Stimulated activated naive B cell treated with anti-CD40 and anti-IgM and Interleukin-4, amounts not matched to agents 10 μg/mL and 1 μg/mL and 100 μg/mL, for 72 hours (primary cell): Measurements from ENCODE around the gene GRK6.

Experiments
- ATAC-seq, 2 donors: fragments of 150-1000 bp; cut with Tn5 transposase; replicated peaks; 2 replicates each; pipeline ENCODE4 v1.10.0; 2021; ENCODE audit warnings: moderate library complexity in 1 of 2
- DNase-seq: peaks from one replicate; pipeline ENCODE4 v3.0.0; 2021
- H3K27ac Mint-ChIP-seq: one replicate; pipeline ENCODE4 v1.8.0; 2022; ENCODE audit warnings: mild to moderate bottlenecking, mixed read lengths
- H3K27me3 Mint-ChIP-seq, 2 donors: one replicate each; pipeline ENCODE4 v1.8.0; 2022; ENCODE audit warnings: mixed read lengths in 2 of 2
- H3K36me3 Mint-ChIP-seq, 2 donors: one replicate each; pipeline ENCODE4 v1.8.0; 2022; ENCODE audit warnings: mixed read lengths in 2 of 2, mild to moderate bottlenecking in 1 of 2
- H3K4me1 Mint-ChIP-seq, 2 donors: one replicate each; pipeline ENCODE4 v1.8.0; 2022; ENCODE audit warnings: mixed read lengths in 2 of 2, mild to moderate bottlenecking in 1 of 2
- H3K4me3 Mint-ChIP-seq, 2 donors: one replicate each; pipeline ENCODE4 v1.8.0; 2022; ENCODE audit warnings: mild to moderate bottlenecking in 2 of 2, mixed read lengths in 2 of 2, moderate library complexity in 1 of 2
- H3K9me3 Mint-ChIP-seq, 2 donors: one replicate each; pipeline ENCODE4 v1.8.0; 2022; ENCODE audit warnings: mixed read lengths in 2 of 2, mild to moderate bottlenecking in 1 of 2

GRK6 gene

GRCh38 chr5:177434942-177435738 lies 8.7 kb downstream of the GRK6 start:
- H3K9me3 Mint-ChIP-seq, result no peaks in the 10 kb centered on the region
- no peak for ATAC-seq
- no peak overlapping the region for H3K4me3 Mint-ChIP-seq
- peak overlapping the region; percentile 80 for H3K27ac Mint-ChIP-seq
- DNase-seq, result no peak
- peaks cover 57 to 65% of the 10 kb centered on the region in 2 donors for H3K36me3 Mint-ChIP-seq
- H3K4me1 Mint-ChIP-seq, result peaks cover 33 to 54% of the 10 kb centered on the region in 2 donors
- H3K27me3 Mint-ChIP-seq, result no peaks in the 10 kb centered on the region

GRCh38 chr5:177435847-177436536 lies 9.5 kb downstream of the GRK6 start:
- Mint-ChIP-seq H3K4me3 (no peak overlapping the region), H3K9me3 (no peaks in the 10 kb centered on the region), H3K36me3 (peaks cover 52 to 57% of the 10 kb centered on the region in 2 donors), H3K27me3 (no peaks in the 10 kb centered on the region), H3K4me1 (peaks cover 24 to 45% of the 10 kb centered on the region in 2 donors), H3K27ac (peak overlapping the region; percentile 80)
- no peak for DNase-seq
- ATAC-seq, result no peak

- no peak overlapping the region for H3K4me3 Mint-ChIP-seq
- no peaks in the 10 kb centered on the region for H3K9me3 Mint-ChIP-seq
- no peak for DNase-seq
- peak overlapping the region; percentile 31 for H3K27ac Mint-ChIP-seq
- no peaks in the 10 kb centered on the region for H3K27me3 Mint-ChIP-seq
- ATAC-seq, result no peak
- peaks cover 18 to 36% of the 10 kb centered on the region in 2 donors for H3K4me1 Mint-ChIP-seq
- peaks cover 49 to 58% of the 10 kb centered on the region in 2 donors for H3K36me3 Mint-ChIP-seq
These were observed 11.1 kb downstream of the GRK6 start for GRCh38 chr5:177437623-177438022.

- ATAC-seq (no peak), DNase-seq (no peak)
- Mint-ChIP-seq H3K9me3 (no peaks in the 10 kb centered on the region), H3K27me3 (no peaks in the 10 kb centered on the region), H3K36me3 (peaks cover 44 to 52% of the 10 kb centered on the region in 2 donors), H3K4me1 (peaks cover 14 to 27% of the 10 kb centered on the region in 2 donors), H3K4me3 (no peak overlapping the region), H3K27ac (no peak overlapping the region)
These were observed 12.0 kb downstream of the GRK6 start for GRCh38 chr5:177438468-177438867.

DNA sequence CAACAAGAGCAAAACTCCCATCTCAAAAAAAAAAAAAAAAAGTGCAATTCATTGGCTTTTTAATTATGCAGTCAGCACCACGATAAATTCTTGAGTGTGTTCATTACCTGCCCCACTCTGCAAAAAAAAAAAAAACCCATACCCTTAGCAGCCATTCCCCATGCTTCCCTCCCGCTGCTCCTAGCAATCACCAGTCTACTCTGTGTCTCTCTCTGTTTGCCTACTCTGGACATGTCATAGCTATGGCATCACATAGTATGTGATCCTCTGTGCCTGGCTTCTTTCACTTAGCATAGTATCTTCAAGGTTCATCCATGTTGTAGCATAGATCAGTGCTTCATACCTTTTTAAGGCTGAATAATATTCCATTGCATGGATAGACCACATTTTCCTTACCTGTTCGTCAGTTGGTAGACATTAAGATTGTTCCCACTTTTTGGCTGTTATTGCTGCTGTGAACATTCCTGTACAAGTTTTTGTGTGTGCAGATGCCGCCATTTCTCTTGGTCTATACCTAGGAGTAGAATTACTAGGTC lies 13.1 kb downstream of the GRK6 start:
- H3K4me1 Mint-ChIP-seq, result peaks cover 21 to 33% of the 10 kb centered on the region in 2 donors
- H3K4me3 Mint-ChIP-seq, result no peak overlapping the region
- H3K27me3 Mint-ChIP-seq, result no peaks in the 10 kb centered on the region
- H3K36me3 Mint-ChIP-seq, result peaks cover 42 to 51% of the 10 kb centered on the region in 2 donors
- DNase-seq (no peak), ATAC-seq (no peak)
- peak overlapping the region; percentile 65 for H3K27ac Mint-ChIP-seq
- H3K9me3 Mint-ChIP-seq, result no peaks in the 10 kb centered on the region

- H3K27me3 Mint-ChIP-seq, result no peaks in the 10 kb centered on the region
- DNase-seq (no peak), ATAC-seq (no peak)
These were observed 13.9 kb downstream of the GRK6 start for GRCh38 chr5:177440211-177440989.

DNA sequence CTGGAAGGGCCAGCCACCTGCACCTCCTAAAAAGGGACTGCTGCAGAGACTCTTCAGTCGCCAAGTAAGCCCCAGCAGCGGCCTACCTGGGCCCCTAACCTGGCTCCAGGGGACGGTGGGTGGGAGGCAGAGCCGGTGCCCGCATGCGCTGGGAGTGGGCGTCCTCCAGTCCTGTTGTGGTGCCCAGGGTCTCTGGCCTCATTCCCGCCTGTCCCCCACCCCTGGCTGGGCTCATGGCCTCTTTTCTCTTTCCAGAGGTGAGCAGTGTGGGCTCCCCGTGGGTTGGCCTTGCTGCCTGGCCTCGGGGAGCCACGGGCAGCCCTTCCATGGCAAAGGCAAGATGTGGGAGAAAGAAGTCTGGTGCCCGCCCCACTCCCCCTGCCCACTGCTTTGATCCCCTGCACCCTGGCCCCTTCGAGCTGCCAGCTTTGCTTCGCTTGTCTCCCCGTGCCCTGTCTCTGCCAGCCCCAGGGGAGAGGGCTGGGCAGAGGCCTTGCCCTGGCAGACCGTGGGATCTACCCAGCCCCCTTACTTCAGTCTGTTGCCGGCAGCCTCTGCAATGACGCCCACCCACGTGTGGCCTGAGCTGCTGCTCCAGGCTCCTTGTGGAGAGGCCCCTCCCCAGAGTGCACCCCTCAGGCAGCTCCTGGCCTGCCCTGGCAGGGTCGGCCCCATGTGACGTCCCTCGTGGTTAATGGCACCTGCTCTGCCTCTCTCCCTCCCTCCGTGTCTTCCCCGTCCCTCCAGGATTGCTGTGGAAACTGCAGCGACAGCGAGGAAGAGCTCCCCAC lies 14.7 kb downstream of the GRK6 start:
- H3K4me1 Mint-ChIP-seq, result peaks cover 30 to 49% of the 10 kb centered on the region in 2 donors
- H3K36me3 Mint-ChIP-seq, result peaks cover 36 to 42% of the 10 kb centered on the region in 2 donors
- ATAC-seq, result no peak
- DNase-seq, result no peak
- H3K27me3 Mint-ChIP-seq, result no peaks in the 10 kb centered on the region
- H3K4me3 Mint-ChIP-seq, result no peak overlapping the region
- peak overlapping the region; percentile 67 for H3K27ac Mint-ChIP-seq
- H3K9me3 Mint-ChIP-seq, result no peaks in the 10 kb centered on the region

More at GRCh38 chr5:177440211-177440989, 13.9 kb downstream of the GRK6 start:
- H3K4me3 Mint-ChIP-seq, result no peak overlapping the region
- H3K36me3 Mint-ChIP-seq, result peaks cover 39 to 45% of the 10 kb centered on the region in 2 donors
- H3K4me1 Mint-ChIP-seq, result peaks cover 26 to 42% of the 10 kb centered on the region in 2 donors
- no peaks in the 10 kb centered on the region for H3K9me3 Mint-ChIP-seq
- H3K27ac Mint-ChIP-seq, result peak overlapping the region; percentile 65

GRCh38 chr5:177442066-177442826 lies 15.8 kb downstream of the GRK6 start:
- Mint-ChIP-seq H3K4me1 (peaks cover 29 to 47% of the 10 kb centered on the region in 2 donors), H3K27me3 (no peaks in the 10 kb centered on the region), H3K27ac (peak overlapping the region; percentile 47), H3K4me3 (no peak overlapping the region), H3K36me3 (peaks cover 29 to 34% of the 10 kb centered on the region in 2 donors), H3K9me3 (no peaks in the 10 kb centered on the region)
- no peak for DNase-seq
- no peak for ATAC-seq

DNA sequence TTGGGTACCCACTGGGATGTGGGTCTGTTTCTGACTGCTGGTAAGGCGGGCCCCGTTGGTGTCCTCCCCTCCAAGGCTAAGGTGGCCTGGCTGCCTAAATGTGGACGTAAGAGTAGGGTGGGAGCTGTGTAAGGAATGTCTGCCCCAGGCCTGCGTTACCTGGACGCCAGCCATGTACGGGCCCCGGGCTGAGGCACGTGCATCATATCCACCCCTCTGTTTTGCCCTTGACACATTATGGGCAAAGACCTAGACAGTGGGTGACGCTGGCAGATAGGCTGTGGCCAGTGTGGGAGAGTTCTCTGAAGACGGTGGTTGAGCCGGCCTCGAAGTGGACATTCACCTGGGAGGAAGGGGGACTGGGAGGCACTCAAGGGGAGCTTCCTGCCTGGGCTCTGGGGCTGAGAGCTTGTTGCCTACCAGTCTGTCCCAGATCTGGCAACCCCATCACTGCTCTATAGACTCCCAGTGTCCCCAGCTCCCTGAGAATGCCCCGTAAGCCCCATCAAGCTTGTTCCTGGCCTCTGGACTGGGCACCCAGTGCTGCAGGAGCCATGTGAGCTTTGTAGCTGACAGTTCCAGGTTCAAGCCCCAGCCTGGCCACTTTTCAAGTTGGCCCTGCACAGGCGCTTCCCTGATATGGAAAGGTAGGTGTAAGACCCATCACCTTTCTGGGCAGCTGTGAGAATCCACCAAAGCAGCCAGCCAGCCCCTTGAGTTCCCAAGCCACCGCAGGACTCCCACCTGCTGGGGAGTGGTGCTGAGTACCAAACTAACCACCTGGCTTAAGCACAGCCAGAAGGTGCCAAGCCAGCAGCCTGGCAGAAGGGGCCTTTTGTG lies 16.9 kb downstream of the GRK6 start:
- Mint-ChIP-seq H3K4me3 (no peak overlapping the region), H3K9me3 (no peaks in the 10 kb centered on the region), H3K27ac (no peak overlapping the region), H3K36me3 (peaks cover 19 to 24% of the 10 kb centered on the region in 2 donors), H3K27me3 (no peaks in the 10 kb centered on the region), H3K4me1 (peaks cover 35 to 45% of the 10 kb centered on the region in 2 donors)
- DNase-seq (no peak), ATAC-seq (no peak)

DNA sequence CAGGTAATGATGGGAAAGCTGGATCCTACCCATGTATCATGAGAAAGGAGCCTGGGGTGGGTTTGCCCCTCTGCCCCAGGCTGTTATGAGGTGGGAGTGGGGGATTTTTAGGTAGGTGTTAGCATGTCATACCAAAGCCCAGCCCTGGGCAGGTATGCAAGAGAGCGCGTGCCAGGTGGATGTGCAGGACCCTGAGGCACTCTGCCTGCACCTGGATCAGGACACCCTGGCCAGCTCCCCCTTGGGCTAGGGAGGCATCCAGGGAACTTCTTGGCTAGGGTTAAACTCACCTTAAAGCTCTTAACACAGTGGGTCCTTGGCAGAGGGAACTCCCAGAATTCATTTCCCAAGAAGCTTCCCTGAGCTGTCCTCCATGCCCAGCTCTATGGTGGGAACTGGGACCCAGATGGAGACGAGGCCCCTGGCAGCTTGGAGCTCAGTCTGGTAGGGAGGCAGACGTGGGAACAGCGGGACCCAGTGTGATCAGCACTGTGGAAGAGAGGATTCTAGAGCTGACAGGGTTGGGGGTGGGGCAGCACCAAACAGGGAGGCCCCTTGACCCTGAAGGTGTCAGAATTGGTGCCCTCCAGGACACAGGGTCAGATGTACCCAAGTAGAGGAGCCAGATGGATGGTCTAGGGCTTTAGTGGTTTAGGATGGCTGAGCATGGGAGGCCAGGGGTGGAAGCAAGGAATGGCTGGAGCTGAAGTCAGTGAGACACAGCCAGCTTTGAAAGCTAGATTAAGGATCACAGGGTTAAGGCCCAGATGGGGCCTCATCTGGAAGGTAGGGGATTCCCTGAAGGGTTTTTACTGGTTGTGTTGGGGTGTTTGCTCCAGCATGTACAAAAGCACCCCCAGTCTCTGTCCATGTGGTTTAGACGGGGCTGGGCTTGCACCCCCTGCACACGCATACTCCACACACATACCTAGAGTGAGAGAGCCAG lies 17.9 kb downstream of the GRK6 start:
- DNase-seq, result no peak
- peak overlapping the region; percentile 79 for H3K27ac Mint-ChIP-seq
- H3K4me3 Mint-ChIP-seq, result peak overlapping the region; percentile 3 to 20
- no peaks in the 10 kb centered on the region for H3K9me3 Mint-ChIP-seq
- ATAC-seq, result no peak
- peaks cover 18 to 22% of the 10 kb centered on the region in 2 donors for H3K36me3 Mint-ChIP-seq
- H3K27me3 Mint-ChIP-seq, result no peaks in the 10 kb centered on the region
- peaks cover 42 to 54% of the 10 kb centered on the region in 2 donors for H3K4me1 Mint-ChIP-seq

DNA sequence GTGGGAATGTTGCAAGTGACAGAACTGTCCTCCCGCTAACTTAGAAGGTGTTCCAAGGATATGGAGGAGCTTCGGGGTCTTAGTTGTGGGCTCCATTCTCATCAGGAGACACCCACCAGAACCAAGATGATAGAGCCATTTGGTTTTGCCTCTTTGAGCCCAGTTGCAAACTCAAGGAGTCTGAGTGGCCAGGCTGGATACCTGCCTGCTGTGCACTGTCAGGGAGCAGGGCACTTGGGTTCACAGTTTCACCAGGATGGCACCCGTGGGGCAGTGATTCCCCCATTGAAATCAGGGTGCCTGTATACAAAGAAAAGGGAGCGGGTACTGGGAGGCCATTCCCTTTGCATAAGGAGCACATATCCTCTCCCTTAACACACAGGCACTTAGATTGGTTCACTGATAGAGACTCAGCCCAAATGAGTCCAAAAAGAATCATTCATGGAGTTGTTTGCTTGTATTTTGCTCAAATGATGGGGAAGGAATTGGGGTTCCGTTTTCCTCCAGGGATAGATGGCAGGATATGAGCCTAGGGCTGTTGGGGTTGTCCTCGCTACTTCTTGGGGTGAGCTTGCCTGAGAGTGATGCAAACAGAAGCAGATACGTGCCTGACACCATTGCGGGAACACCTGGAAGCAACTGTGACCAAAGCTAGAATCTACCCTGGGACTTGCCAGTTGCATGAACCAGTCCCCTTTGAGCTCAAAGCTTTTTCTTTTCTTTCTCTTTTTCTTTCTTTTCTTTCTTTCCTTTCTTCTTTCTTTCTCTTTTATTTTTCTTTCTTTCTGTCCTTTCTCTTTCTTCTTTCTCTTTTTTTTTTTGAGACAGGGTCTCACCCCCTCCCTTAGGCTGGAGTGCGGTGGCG lies 18.8 kb downstream of the GRK6 start:
- no peak for ATAC-seq
- no peak for DNase-seq

More for the DNA sequence above, 18.8 kb downstream of the GRK6 start:
- H3K4me1 Mint-ChIP-seq, result peaks cover 41 to 60% of the 10 kb centered on the region in 2 donors
- peak overlapping the region; percentile 64 to 74 for H3K4me3 Mint-ChIP-seq
- no peaks in the 10 kb centered on the region for H3K27me3 Mint-ChIP-seq
- peak overlapping the region; percentile 94 for H3K27ac Mint-ChIP-seq
- no peaks in the 10 kb centered on the region for H3K9me3 Mint-ChIP-seq
- peaks cover 12 to 15% of the 10 kb centered on the region in 2 donors for H3K36me3 Mint-ChIP-seq
